B cell (primary cell): ENCODE results near the gene UBL3. TPM values are rescaled to one million over a fixed set of nuclear protein-coding genes. Genes with fewer than 3 reads are reported as not detected.

ENCODE experiments used
- ATAC-seq: fragments of 200-7000 bp; cut with Tn5 transposase; one replicate; pipeline ENCODE4 v1.10.0; 2021; ENCODE audit warnings: low read depth, mild to moderate bottlenecking, moderate number of reproducible peaks, moderate library complexity
- CTCF ChIA-PET: fragments of 350-600 bp; sonication (Branson Sonifier 250); formaldehyde crosslinking; loops from one replicate; lab custom pipeline; 2021; ENCODE audit warnings: antibody characterized with exemption, inconsistent platforms; lab: Charles Lee
- POLR2A ChIA-PET: fragments of 350-600 bp; sonication (Branson Sonifier 250); formaldehyde crosslinking; loops from one replicate; lab custom pipeline; 2021; ENCODE audit warnings: antibody characterized with exemption; lab: Charles Lee
- DNase-seq: peaks from one replicate; pipeline ENCODE4 v3.0.0; 2013
- H2AFZ ChIP-seq: 2 replicates; pipeline ENCODE4 v1.6.1; 2012; ENCODE audit warnings: mild to moderate bottlenecking, low read depth, low read length; ENCODE audit not compliant: insufficient read depth, poor library complexity, severe bottlenecking
- H3K27ac ChIP-seq, 2 donors: 1 replicate in 1 of 2; 2 replicates in 1 of 2; pipeline ENCODE4 v1.5.1; 2012 to 2013; ENCODE audit warnings: low read length in 2 of 2, mild to moderate bottlenecking in 2 of 2, moderate library complexity in 1 of 2
- H3K27me3 ChIP-seq, 4 experiments: fragments of 200-600 bp in 1 of 4; sonication (generic) in 1 of 4; replicated peaks in 1 of 4; 1 replicate in 2 of 4; 2 replicates in 2 of 4; pipeline versions ENCODE4 v1.6.1 to v1.7.0; 2013 to 2016; ENCODE audit warnings: low read length in 3 of 4, mild to moderate bottlenecking in 2 of 4, mixed read lengths in 1 of 4, moderate library complexity in 1 of 4; ENCODE audit not compliant: insufficient read depth in 4 of 4, control insufficient read depth in 3 of 4; ENCODE audit errors: control extremely low read depth in 1 of 4
- H3K36me3 ChIP-seq, 2 experiments: replicated peaks in 1 of 2; 1 replicate in 1 of 2; 2 replicates in 1 of 2; pipeline versions ENCODE4 v1.6.1 to v1.7.1; 2013; ENCODE audit warnings: low read length in 1 of 2; ENCODE audit not compliant: insufficient read depth in 2 of 2, control insufficient read depth in 1 of 2; ENCODE audit errors: control extremely low read depth in 1 of 2, extremely low read depth in 1 of 2
- H3K4me1 ChIP-seq, 2 donors: fragments of 200-600 bp in 1 of 2; sonication (generic) in 1 of 2; 1 replicate in 1 of 2; 2 replicates in 1 of 2; pipeline versions ENCODE4 v1.5.1 to v1.6.1; 2013 to 2017; ENCODE audit warnings: low read length in 2 of 2; ENCODE audit not compliant: control insufficient read depth in 2 of 2, insufficient read depth in 2 of 2
- H3K4me2 ChIP-seq: replicated peaks from 2 replicates; pipeline ENCODE3; 2012; ENCODE audit warnings: mild to moderate bottlenecking, low read depth, low read length; ENCODE audit not compliant: poor library complexity, severe bottlenecking
- H3K4me3 ChIP-seq, 5 experiments: fragments of 200-600 bp in 1 of 5; sonication (generic) in 1 of 5; 1 replicate in 3 of 5; 2 replicates in 2 of 5; pipeline versions ENCODE4 v1.5.1 to v1.7.0; 2011 to 2016; ENCODE audit warnings: low read length in 4 of 5, mild to moderate bottlenecking in 4 of 5, low read depth in 2 of 5, control low read depth in 1 of 5, moderate library complexity in 1 of 5; ENCODE audit not compliant: insufficient read depth in 1 of 5; ENCODE audit errors: control extremely low read depth in 1 of 5, extremely low read depth in 1 of 5
- H3K79me2 ChIP-seq: fragments of 200-600 bp; sonication (generic); one replicate; pipeline ENCODE4 v1.6.0; 2016; ENCODE audit warnings: low read length; ENCODE audit not compliant: control insufficient read depth, insufficient read depth
- H3K9ac ChIP-seq: fragments of 200-600 bp; sonication (generic); 2 replicates; pipeline ENCODE4 v1.6.1; 2017; ENCODE audit warnings: mild to moderate bottlenecking, low read length, moderate library complexity
- H3K9me3 ChIP-seq, 3 donors: one replicate each; pipeline versions ENCODE4 v1.6.1 to v1.7.1; 2013; ENCODE audit warnings: low read length in 2 of 3; ENCODE audit not compliant: control insufficient read depth in 2 of 3, insufficient read depth in 1 of 3; ENCODE audit errors: control extremely low read depth in 1 of 3
- H4K20me1 ChIP-seq: 2 replicates; pipeline ENCODE4 v1.6.0; 2012; ENCODE audit warnings: mild to moderate bottlenecking, low read length; ENCODE audit not compliant: insufficient read depth, control insufficient read depth, poor library complexity, severe bottlenecking
- H3K27ac Mint-ChIP-seq: one replicate; pipeline ENCODE4 v1.8.0; 2021; ENCODE audit warnings: mixed read lengths
- H3K27me3 Mint-ChIP-seq: one replicate; pipeline ENCODE4 v1.8.0; 2021; ENCODE audit warnings: mixed read lengths
- H3K4me1 Mint-ChIP-seq: one replicate; pipeline ENCODE4 v1.8.0; 2021; ENCODE audit warnings: mixed read lengths
- H3K4me3 Mint-ChIP-seq: one replicate; pipeline ENCODE4 v1.8.0; 2021; ENCODE audit warnings: mixed read lengths
- H3K9me3 Mint-ChIP-seq: one replicate; pipeline ENCODE4 v1.8.0; 2022; ENCODE audit warnings: mixed read lengths; ENCODE audit not compliant: insufficient read depth
- CTCF ChIP-seq: fragments of 200-600 bp; IDR thresholded peaks from one replicate; pipeline ENCODE4 v1.8.0; 2022; ENCODE audit warnings: antibody characterized with exemption, mild to moderate bottlenecking
- EZH2 ChIP-seq: IDR thresholded peaks from 2 replicates; pipeline ENCODE4 v1.6.1; 2012; ENCODE audit warnings: borderline replicate concordance, low read depth, mild to moderate bottlenecking, moderate library complexity, low read length; ENCODE audit not compliant: insufficient read depth, poor library complexity, severe bottlenecking
- WGBS: methylation state at CpG from one replicate; pipeline ENCODE4 v1.1.5; 2013; ENCODE audit warnings: missing lambda C conversion rate; ENCODE audit not compliant: insufficient coverage; 5-methylcytosine and 5-hydroxymethylcytosine counted together
- intact Hi-C: fragments of 100-400 bp; cut with micrococcal nuclease; formaldehyde crosslinking; loops from one replicate; pipeline ENCODE4 v1.10.0; 2022
- polyA plus RNA-seq: library from polyadenylated mRNA; depleted of rRNA; stranded (reverse); fragments of >200 nt; gene quantifications from 2 replicates; pipeline ENCODE4 v1.2.3, GENCODE V29; 2012
- total RNA-seq, 2 donors: library from RNA; stranded (reverse); fragments of 120-200 nt in 1 of 2; gene quantifications; 1 replicate in 1 of 2; 2 replicates in 1 of 2; pipeline versions ENCODE4 v1.2.3 to v1.2.4, GENCODE V29; 2013 to 2022

UBL3 gene
- total and polyA plus RNA-seq, 2 donors (not counting 1 experiment from before 2014, with no cell fraction given), result 7.3 to 27.9 TPM

- Mint-ChIP-seq H3K27ac (no peak overlapping the region), H3K27me3 (no peaks in the 10 kb centered on the region), H3K4me3 (no peak overlapping the region), H3K4me1 (peaks cover 38% of the 10 kb centered on the region), H3K9me3 (no peaks in the 10 kb centered on the region)
- WGBS, result no CpG with 5 or more reads among the region's 2 CpGs
- Histone ChIP-seq H3K36me3 (peaks cover 5 to 12% of the 10 kb centered on the region in 2 experiments), H3K79me2 (no peaks in the 10 kb centered on the region), H3K9me3 (peaks cover 0 to 5% (median 4%) of the 10 kb centered on the region in 3 donors), H3K27ac (no peak overlapping the region), H4K20me1 (no peaks in the 10 kb centered on the region), H3K27me3 (no peaks in the 10 kb centered on the region), H3K4me3 (no peak overlapping the region), H3K9ac (no peak overlapping the region), H3K4me2 (no peak overlapping the region), H3K4me1 (peaks cover 12 to 26% of the 10 kb centered on the region in 2 donors), H2AFZ (no peak overlapping the region)
- DNase-seq (no peak), ATAC-seq (no peak)
- intact Hi-C loops, result no loop called here
- TF ChIP-seq CTCF (no peak), EZH2 (no peak)
- POLR2A ChIA-PET, result no interaction called here
- CTCF ChIA-PET, result interaction anchor here (0.6 to 12.9 kb wide), 5 partner anchors 8 to 1007 kb away, joined by 3 to 246 read pairs (median 4); no protein-coding TSS in a partner anchor
Measured at GRCh38 chr13:29763436-29764180, 86.8 kb downstream of the UBL3 start.

GRCh38 chr13:29761815-29762214 lies 88.6 kb downstream of the UBL3 start:
- Histone ChIP-seq H3K9ac (no peak overlapping the region), H3K27me3 (no peaks in the 10 kb centered on the region), H3K9me3 (peaks cover 0 to 5% (median 4%) of the 10 kb centered on the region in 3 donors), H3K4me3 (no peak overlapping the region), H3K4me2 (no peak overlapping the region), H3K4me1 (peaks cover 13 to 28% of the 10 kb centered on the region in 2 donors), H4K20me1 (no peaks in the 10 kb centered on the region), H3K27ac (no peak overlapping the region), H3K79me2 (no peaks in the 10 kb centered on the region), H3K36me3 (peaks cover 5 to 6% of the 10 kb centered on the region in 2 experiments), H2AFZ (no peak overlapping the region)
- H3K4me3 Mint-ChIP-seq, result no peak overlapping the region
- intact Hi-C loops, result no loop called here
- ChIA-PET CTCF (interaction anchor here (0.6 to 3.1 kb wide), 4 partner anchors 9 to 354 kb away, joined by 3 to 15 read pairs (median 7); no protein-coding TSS in a partner anchor), POLR2A (no interaction called here)
- DNase-seq (no peak), ATAC-seq (no peak)
- no peak for TF ChIP-seq CTCF
- no peak for TF ChIP-seq EZH2
- H3K4me1 Mint-ChIP-seq, result peaks cover 41% of the 10 kb centered on the region
- 100% methylated on average over 4 of the region's 4 CpGs for WGBS
- no peaks in the 10 kb centered on the region for H3K27me3 Mint-ChIP-seq
- H3K27ac Mint-ChIP-seq, result no peak overlapping the region
- H3K9me3 Mint-ChIP-seq, result no peaks in the 10 kb centered on the region
